Thyroid gland (tissue), 4 donors: Measurements from ENCODE around the gene CCDC149.

ENCODE experiments used
- CTCF ChIP-seq, 6 experiments: fragments of 200-600 bp in 3 of 6; fragments of 450-650 bp in 3 of 6; sonication (generic) in 3 of 6; IDR thresholded peaks; one replicate each; pipeline ENCODE4 v1.5.1; 2016 to 2019; ENCODE audit warnings: antibody characterized with exemption in 6 of 6, mild to moderate bottlenecking in 2 of 6, inconsistent platforms in 1 of 6, moderate library complexity in 1 of 6
- POLR2A ChIP-seq, 2 donors: fragments of 450-650 bp; IDR thresholded peaks; one replicate each; pipeline ENCODE4 v1.6.1; 2017; ENCODE audit warnings: antibody characterized with exemption in 2 of 2, mild to moderate bottlenecking in 2 of 2, moderate library complexity in 1 of 2

- TF ChIP-seq CTCF (IDR thresholded peaks at IDR 0.05) (no peak), POLR2A (IDR thresholded peaks at IDR 0.05) (no peak)
Measured at GRCh38 chr4:24892278-24892677, 20.6 kb downstream of the CCDC149 start.
